Gastrocnemius medialis (tissue), 4 donors: ENCODE data around the gene PIH1D2.

Source experiments
- CTCF ChIP-seq, 5 experiments: fragments of 450-650 bp in 3 of 5; fragments of 200-600 bp in 2 of 5; sonication (generic) in 2 of 5; IDR thresholded peaks in 4 of 5; conservative IDR thresholded peaks in 1 of 5; 1 replicate in 4 of 5; 2 replicates in 1 of 5; pipeline ENCODE4 v1.5.1; 2016 to 2019; ENCODE audit warnings: antibody characterized with exemption in 5 of 5, mild to moderate bottlenecking in 3 of 5, moderate library complexity in 3 of 5
- POLR2A ChIP-seq, 2 donors: fragments of 450-650 bp; IDR thresholded peaks; one replicate each; pipeline ENCODE4 v1.6.1; 2017; ENCODE audit warnings: antibody characterized with exemption in 2 of 2, mild to moderate bottlenecking in 2 of 2, moderate library complexity in 2 of 2

- TF ChIP-seq CTCF (IDR thresholded peaks at IDR 0.05 in 4 of 5, conservative IDR thresholded peaks at IDR 0.05 in 1 of 5) = no peak
- TF ChIP-seq POLR2A (IDR thresholded peaks at IDR 0.05) = no peak
Measured at GRCh38 chr11:112100462-112100861, 26.6 kb upstream of the PIH1D2 start.
